GM20000 (cell line): ENCODE data around the gene MMEL1.

Experiments used
- DNase-seq: peaks from one replicate; pipeline ENCODE4 v3.0.0; 2012; ENCODE audit warnings: low spot score
- TF ChIP-seq, protein P1 (sequence below): IDR thresholded peaks from 2 replicates; pipeline ENCODE4 v1.5.1; 2012; ENCODE audit warnings: mild to moderate bottlenecking, control low read depth; ENCODE audit errors: extremely low read depth, missing control alignments

MMEL1 gene

DNA sequence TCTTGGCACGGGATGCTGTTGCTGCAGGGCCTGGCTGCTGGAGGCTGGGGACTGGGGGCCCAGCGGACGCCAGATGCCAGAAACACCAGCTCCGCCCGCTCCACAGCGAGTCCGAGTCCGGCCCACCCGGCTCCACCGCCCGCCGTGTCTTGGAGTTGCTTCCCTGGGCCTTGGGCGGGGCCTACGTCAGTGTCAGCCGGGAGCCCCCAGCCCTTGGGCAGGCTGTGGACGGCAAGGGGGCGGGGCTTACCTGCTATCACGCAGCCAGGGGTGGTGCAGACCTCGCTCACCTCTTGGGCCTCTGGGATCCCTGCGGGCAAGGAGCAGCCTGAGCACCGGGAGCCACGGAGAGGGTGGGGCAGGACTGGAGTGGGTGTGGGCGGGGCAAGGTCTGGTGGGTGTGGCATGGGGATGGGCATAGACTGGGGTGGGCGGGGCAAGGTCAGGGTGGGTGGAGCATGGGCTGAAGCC is 21.8 kb downstream of the MMEL1 start:
- no peak for DNase-seq
- TF ChIP-seq, protein P1, sequence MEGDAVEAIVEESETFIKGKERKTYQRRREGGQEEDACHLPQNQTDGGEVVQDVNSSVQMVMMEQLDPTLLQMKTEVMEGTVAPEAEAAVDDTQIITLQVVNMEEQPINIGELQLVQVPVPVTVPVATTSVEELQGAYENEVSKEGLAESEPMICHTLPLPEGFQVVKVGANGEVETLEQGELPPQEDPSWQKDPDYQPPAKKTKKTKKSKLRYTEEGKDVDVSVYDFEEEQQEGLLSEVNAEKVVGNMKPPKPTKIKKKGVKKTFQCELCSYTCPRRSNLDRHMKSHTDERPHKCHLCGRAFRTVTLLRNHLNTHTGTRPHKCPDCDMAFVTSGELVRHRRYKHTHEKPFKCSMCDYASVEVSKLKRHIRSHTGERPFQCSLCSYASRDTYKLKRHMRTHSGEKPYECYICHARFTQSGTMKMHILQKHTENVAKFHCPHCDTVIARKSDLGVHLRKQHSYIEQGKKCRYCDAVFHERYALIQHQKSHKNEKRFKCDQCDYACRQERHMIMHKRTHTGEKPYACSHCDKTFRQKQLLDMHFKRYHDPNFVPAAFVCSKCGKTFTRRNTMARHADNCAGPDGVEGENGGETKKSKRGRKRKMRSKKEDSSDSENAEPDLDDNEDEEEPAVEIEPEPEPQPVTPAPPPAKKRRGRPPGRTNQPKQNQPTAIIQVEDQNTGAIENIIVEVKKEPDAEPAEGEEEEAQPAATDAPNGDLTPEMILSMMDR, result no peak

DNA sequence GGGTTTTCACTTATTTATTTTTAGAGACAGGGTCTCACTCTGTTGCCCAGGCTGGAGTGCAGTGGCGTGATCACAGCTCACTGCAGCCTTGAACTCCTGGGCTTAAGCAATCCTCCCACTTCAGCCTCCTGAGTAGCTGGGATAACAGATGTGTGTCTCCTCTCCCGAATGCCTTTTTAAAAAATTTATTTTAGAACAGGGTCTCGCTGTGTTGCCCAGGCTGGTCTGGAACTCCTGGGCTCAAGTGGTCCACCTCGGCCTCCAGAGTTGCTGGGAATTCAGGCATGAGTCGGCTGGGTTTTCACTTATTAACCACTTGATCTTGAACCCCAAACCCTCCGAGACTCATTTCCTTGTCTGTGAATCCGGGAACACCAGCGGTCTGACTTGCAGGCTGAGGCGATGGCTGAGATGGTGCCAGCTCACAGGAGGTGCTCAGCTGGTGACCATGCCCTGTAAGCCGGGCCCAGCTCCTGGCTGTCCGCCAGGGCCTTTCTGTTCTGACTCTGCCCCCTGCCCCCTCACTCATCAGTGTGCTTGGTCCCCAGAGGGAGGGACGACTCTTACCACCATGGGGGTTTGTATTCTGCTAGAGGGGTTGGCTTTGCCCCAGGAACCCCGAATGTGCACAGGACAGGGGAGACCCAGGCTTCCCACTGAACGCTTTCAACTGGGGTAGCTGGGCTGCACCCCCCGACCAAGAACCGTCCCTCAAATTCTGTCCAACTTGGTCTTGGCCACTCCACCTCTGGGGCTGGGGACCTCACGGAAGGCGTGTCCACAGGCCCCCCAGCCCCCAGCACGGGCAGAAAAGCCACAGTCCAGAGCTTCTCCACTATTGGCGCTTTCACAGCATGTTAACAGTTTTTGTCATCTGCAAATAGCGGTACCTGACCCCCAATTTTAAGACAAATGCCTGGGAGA is 22.5 kb downstream of the MMEL1 start:
- TF ChIP-seq, protein P1, result no peak
- no peak for DNase-seq

DNA sequence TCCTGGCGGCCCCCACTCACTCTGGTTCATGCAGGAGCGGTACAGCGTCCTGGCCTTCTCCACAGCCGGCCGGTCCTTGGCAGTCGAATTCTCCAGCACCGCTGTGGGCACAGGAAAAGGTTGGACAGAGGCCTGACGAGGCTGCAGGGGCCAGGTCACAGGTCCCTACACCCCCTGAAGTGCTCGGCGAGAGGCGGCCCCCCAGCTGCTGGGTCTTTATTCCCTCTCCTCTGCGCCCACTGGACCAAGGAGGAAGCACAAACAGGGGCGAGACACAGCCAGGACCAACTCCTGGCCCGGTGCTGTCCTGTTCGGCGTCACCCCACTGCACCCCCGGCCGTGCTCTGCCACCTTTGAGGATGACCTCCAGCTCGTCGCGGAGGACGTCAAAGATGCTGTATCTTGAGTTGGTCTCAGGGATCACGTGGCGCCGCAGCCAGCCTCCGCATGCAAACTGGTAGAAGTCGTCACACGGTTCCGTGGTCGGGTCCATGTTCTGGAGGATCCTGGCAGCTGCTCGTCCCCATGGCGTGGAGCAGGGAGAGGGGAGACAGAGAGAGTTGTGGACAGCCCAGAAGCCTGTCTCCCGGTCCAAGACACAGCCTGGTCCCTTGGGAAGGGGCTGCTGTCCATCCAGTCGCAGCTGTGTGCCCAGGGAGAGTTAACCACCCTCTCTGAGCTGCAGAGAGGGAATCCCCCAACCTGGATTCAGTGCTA is 23.3 kb downstream of the MMEL1 start:
- DNase-seq, result no peak
- TF ChIP-seq, protein P1, result no peak

DNA sequence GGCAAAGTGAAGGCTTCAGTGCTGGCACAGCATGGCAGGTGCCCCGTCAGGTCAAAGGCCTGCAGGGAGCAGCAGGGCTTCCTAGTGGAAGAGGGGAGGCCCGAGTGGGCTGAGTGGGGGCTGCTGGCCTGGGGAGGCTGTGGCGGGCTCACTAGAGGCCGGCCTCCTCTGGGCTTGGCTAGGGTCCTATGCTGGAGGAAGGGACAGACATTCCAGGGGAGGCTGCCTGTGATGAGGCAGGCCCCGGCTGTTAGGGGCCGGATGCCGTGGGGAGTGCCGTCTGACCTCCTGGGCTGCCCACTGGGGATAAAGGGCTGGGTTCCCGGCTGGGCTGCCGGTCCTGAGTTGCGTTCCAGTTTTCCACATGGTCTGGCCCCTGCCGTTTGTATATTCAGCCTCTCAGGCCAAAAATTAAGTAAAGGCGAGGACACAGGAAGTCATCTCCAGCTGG is 25.1 kb downstream of the MMEL1 start:
- TF ChIP-seq, protein P1, result no peak
- DNase-seq, result no peak

DNA sequence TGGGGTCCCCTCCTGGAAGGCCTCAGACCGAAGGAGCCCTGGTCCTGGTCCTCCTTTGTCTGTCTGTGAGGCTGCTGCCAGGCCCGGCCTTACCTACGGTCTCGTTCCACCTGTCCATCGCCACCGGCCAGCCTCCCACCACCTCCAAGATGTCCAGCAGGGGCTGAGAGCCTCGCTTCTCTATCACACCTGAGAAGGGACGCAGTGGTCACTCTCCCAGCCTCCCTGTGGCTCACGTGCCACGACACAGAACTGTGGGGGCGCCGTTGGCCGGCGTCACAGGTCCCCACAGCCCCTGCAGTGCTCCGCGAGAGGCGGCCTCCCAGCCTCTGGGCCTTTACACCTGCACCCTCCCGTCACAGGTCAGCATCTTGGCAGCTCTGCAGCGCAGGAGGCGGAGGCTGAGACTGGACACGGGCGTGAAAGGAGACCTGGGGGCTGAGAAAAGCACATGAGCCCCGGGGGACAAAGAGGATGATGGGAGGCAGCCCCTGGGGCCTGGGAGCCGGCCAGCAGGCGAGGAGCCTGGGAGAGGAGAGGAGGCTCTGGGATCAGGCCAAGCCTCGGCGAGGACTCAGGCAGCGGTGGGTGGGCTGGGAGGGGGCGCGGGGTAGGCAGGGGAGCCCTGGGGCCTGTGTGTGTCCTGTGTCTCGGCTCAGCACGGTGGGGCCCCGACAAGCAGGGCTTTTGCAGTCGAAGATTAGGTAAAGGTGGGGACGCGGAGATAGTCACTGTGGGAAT is 25.8 kb downstream of the MMEL1 start:
- TF ChIP-seq, protein P1, result no peak

DNA sequence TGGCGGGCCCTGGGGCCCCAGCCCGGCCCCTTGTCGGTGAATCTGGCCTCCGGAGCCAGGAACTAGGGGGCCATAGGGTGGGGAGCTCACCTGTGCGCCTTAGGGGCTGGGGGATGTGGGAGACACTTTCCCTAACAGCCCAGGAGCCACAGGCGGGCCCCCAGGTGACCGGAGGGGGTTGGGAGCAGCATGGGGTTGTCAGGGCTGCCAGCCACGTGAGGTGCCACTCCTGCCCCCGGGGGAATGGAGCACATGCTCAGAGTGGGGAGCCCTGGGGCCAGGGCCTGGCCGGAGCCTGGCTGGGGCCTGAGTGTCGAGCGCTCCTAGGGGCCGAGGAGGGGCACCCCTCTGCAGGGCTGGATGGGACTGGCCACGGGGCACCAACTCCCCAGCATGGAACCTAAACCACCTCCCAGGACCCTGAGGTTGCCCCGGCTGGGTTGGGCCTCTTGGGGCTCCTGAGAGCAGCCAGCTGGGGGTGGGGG is 26.4 kb downstream of the MMEL1 start:
- no peak for DNase-seq
- TF ChIP-seq, protein P1, result no peak

More for the DNA sequence above, 25.8 kb downstream of the MMEL1 start:
- no peak for DNase-seq
